ENCODE measurements around the gene TTC34. TPM values are rescaled to one million over a fixed set of nuclear protein-coding genes. Genes with fewer than 3 reads are reported as not detected.
"Not testable (repeated sequence)": the region's sequence is repeated elsewhere in the genome, so short reads cannot be mapped to it uniquely, and the experiment has no call there.

Gene TTC34
- total RNA-seq, 1 donor from 2014 or later: 3.1 TPM

DNA sequence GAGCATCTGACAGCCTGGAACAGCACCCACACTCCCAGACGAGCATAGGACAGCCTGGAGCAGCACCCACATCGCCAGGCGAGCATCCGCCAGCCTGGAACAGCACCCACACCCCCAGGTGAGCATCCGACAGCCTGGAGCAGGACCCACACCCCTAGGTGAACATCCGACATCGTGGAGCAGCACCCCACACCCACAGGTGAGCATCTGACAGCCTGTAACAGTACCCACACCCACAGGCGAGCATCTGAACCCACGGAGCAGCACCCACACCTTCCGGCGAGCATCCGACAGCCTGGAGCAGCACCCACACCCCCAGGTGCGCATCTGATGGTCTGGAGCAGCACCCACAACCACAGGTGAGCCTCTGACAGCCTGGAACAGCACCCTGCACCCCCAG, 44.0 kb downstream of the TTC34 start:
- H3K27ac Mint-ChIP-seq; H3K9me3 Mint-ChIP-seq; DNase-seq (ENCODE audit: extremely low spot score, unreplicated experiment); H3K4me1 Mint-ChIP-seq (ENCODE audit: unreplicated experiment); H3K4me3 Mint-ChIP-seq; H3K36me3 Mint-ChIP-seq; H3K27me3 Mint-ChIP-seq: not testable (repeated sequence)

DNA sequence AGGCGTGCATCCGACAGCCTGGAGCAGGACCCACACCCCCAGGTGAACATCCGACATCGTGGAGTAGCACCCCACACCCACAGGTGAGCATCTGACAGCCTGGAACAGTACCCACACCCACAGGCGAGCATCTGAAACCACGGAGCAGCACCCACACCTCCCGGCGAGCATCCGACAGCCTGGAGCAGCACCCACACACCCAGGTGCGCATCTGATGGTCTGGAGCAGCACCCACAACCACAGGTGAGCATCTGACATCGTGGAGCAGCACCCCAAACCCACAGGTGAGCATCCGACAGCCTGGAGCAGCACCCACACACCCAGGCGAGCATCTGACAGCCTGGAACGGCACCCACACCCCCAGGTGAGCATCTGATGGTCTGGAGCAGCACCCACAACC, 46.1 kb downstream of the TTC34 start:
- not testable (repeated sequence) for DNase-seq (ENCODE audit: extremely low spot score, unreplicated experiment); H3K4me1 Mint-ChIP-seq (ENCODE audit: unreplicated experiment); H3K27me3 Mint-ChIP-seq; H3K4me3 Mint-ChIP-seq; H3K36me3 Mint-ChIP-seq; H3K9me3 Mint-ChIP-seq; H3K27ac Mint-ChIP-seq

DNA sequence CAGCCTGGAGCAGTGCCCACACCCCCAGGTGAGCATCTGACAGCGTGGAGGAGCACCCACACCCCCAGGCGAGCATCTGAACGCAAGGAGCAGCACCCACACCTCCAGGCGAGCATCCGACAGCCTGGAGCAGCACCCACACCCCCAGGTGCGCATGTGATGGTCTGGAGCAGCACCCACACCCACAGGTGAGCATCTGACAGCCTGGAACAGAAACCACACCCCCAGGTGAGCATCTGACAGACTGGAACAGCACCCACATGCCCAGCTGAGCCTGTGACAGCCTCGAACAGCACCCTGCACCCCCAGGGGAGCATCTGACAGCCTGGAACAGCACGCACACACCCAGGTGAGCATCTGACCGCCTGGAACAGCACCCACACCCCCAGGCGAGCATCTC, 46.9 kb downstream of the TTC34 start:
- H3K36me3 Mint-ChIP-seq; H3K9me3 Mint-ChIP-seq; H3K27me3 Mint-ChIP-seq; H3K4me3 Mint-ChIP-seq; DNase-seq (ENCODE audit: extremely low spot score, unreplicated experiment); H3K4me1 Mint-ChIP-seq (ENCODE audit: unreplicated experiment); H3K27ac Mint-ChIP-seq: not testable (repeated sequence)

DNA sequence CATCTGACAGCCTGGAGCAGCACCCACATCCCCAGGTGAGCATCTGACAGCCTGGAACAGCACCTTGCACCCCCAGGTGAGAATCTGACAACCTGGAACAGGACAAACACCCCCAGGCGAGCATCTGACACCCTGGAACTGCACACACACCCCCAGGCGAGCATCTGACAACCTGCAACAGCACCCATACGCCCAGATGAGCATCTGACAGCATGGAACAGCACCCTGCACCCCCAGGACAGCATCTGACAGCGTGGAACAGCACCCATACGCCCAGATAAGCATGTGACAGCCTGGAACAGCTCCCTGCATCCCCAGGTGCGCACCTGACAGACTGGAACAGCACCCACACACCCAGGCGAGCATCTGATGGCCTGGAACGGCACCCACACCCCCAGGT, 49.0 kb downstream of the TTC34 start:
- H3K4me1 Mint-ChIP-seq (ENCODE audit: unreplicated experiment); H3K4me3 Mint-ChIP-seq; H3K27me3 Mint-ChIP-seq; H3K36me3 Mint-ChIP-seq; H3K9me3 Mint-ChIP-seq; H3K27ac Mint-ChIP-seq; DNase-seq (ENCODE audit: extremely low spot score, unreplicated experiment): not testable (repeated sequence)

DNA sequence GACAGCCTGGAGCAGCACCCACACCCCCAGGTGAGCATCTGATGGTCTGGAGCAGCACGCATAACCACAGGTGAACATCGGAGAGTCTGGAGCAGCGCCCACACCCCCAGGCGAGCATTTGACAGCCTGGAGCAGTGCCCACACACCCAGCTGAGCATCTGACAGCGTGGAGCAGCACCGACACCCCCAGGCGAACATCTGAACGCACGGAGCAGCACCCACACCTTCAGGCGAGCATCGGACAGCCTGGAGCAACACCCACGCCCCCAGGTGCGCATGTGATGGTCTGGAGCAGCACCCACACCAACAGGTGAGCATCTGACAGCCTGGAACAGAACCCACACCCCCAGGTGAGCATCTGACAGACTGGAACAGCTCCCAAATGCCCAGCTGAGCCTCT, 49.6 kb downstream of the TTC34 start:
- not testable (repeated sequence) for H3K4me3 Mint-ChIP-seq; H3K27me3 Mint-ChIP-seq; H3K9me3 Mint-ChIP-seq; DNase-seq (ENCODE audit: extremely low spot score, unreplicated experiment); H3K27ac Mint-ChIP-seq; H3K36me3 Mint-ChIP-seq; H3K4me1 Mint-ChIP-seq (ENCODE audit: unreplicated experiment)

DNA sequence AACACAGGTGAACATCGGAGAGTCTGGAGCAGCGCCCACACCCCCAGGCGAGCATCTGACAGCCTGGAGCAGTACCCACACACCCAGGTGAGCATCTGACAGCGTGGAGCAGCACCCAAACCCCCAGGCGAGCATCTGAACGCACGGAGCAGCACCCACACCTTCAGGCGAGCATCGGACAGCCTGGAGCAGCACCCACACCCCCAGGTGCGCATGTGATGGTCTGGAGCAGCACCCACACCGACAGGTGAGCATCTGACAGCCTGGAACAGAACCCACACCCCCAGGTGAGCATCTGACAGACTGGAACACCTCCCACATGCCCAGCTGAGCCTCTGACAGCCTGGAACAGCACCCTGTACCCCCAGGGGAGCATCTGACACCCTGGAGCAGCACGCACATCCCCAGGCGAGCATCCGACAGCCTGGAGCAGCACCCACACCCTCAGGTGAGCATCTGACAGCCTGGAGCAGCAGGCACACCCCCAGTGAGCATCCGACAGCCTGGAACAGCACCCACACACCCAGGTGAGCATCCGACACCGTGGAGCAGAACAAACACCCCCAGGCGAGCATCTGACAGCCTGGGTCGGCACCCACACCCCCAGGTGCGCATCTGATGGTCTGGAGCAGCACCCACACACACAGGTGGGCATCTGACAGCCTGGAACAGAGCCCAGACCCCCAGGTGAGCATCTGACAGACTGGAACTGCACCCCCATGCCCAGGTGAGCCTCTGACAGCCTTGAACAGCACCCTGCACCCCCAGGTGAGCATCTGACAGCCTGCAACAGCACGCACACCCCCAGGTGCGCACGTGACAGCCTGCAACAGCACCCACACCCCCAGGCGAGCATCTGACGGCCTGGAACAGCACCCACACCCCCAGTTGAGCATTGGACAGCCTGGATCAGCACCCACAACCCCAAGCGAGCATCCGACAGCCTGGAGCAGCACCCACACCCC, 50.4 kb downstream of the TTC34 start:
- not testable (repeated sequence) for DNase-seq (ENCODE audit: extremely low spot score, unreplicated experiment); H3K27me3 Mint-ChIP-seq; H3K9me3 Mint-ChIP-seq; H3K4me1 Mint-ChIP-seq (ENCODE audit: unreplicated experiment); H3K36me3 Mint-ChIP-seq; H3K27ac Mint-ChIP-seq; H3K4me3 Mint-ChIP-seq

DNA sequence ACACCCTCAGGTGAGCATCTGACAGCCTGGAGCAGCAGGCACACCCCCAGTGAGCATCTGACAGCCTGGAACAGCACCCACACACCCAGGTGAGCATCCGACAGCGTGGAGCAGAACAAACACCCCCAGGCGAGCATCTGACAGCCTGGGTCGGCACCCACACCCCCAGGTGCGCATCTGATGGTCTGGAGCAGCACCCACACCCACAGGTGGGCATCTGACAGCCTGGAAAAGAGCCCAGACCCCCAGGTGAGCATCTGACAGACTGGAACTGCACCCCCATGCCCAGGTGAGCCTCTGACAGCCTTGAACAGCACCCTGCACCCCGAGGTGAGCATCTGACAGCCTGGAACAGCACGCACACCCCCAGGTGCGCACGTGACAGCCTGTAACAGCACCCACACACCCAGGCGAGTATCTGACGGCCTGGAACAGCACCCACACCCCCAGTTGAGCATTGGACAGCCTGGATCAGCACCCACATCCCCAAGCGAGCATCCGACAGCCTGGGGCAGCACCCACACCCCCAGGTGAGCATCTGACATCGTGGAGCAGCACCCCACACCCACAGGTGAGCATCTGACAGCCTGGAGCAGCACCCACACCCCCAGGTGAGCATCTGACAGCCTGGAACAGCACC, 51.3 kb downstream of the TTC34 start:
- H3K4me1 Mint-ChIP-seq (ENCODE audit: unreplicated experiment); H3K36me3 Mint-ChIP-seq; H3K4me3 Mint-ChIP-seq; H3K9me3 Mint-ChIP-seq; H3K27ac Mint-ChIP-seq; DNase-seq (ENCODE audit: extremely low spot score, unreplicated experiment); H3K27me3 Mint-ChIP-seq: not testable (repeated sequence)

DNA sequence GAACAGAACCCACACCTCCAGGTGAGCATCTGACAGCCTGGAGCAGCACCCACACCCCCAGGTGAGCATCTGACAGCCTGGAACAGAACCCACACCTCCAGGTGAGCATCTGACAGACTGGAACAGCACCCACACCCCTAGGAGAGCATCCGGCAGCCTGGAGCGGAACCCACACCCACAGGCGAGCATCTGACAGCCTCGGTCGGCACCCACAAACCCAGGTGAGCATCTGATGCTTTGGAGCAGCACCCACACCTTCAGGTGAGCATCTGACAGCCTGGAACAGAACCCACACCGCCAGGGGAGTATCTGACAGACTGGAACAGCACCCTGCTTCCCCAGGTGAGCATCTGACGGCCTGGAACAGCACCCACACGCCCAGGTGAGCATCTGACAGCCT, 52.9 kb downstream of the TTC34 start:
- not testable (repeated sequence) for H3K4me3 Mint-ChIP-seq; DNase-seq (ENCODE audit: extremely low spot score, unreplicated experiment)

DNA sequence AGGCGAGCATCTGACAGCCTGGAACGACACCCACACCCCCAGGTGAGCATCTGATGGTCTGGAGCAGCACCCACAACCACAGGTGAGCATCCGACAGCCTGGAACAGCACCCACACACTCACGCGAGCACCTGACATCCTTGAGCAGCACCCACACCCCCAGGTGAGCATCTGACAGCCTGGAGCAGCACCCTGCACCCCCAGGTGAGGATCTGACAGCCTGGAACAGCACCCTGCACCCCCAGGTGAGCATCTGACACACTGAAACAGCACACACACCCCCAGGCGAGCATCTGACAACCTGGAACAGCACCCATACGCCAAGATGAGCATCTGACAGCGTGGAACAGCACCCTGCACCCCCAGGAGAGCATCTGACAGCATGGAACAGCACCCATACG, 106.7 kb downstream of the TTC34 start:
- H3K9me3 Mint-ChIP-seq; H3K4me1 Mint-ChIP-seq (ENCODE audit: unreplicated experiment); H3K27ac Mint-ChIP-seq; H3K36me3 Mint-ChIP-seq; H3K27me3 Mint-ChIP-seq; H3K4me3 Mint-ChIP-seq: not testable (repeated sequence)
- DNase-seq (ENCODE audit: extremely low spot score, unreplicated experiment): peak; percentile 51

More for the DNA sequence above, 52.9 kb downstream of the TTC34 start:
- not testable (repeated sequence) for H3K27me3 Mint-ChIP-seq; H3K4me1 Mint-ChIP-seq (ENCODE audit: unreplicated experiment); H3K9me3 Mint-ChIP-seq; H3K36me3 Mint-ChIP-seq; H3K27ac Mint-ChIP-seq

DNA sequence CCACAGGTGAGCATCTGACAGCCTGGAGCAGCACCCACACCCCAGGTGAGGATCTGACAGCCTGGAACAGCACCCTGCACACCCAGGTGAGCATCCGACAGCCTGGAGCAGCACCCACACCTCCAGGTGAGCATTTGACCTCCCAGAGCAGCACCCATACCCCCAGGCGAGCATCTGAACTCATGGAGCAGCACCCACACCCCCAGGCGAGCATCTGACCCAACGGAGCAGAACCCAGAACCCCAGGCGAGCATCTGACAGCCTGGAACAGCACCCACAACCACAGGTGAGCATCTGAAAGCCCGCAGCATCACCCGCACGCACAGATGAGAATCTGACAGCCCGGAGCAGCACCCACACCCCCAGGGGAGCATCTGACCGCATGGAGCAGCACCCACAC, 111.3 kb downstream of the TTC34 start:
- H3K27me3 Mint-ChIP-seq; H3K4me3 Mint-ChIP-seq; H3K36me3 Mint-ChIP-seq; H3K27ac Mint-ChIP-seq; H3K9me3 Mint-ChIP-seq; H3K4me1 Mint-ChIP-seq (ENCODE audit: unreplicated experiment): not testable (repeated sequence)
- peak; percentile 42 for DNase-seq (ENCODE audit: extremely low spot score, unreplicated experiment)

DNA sequence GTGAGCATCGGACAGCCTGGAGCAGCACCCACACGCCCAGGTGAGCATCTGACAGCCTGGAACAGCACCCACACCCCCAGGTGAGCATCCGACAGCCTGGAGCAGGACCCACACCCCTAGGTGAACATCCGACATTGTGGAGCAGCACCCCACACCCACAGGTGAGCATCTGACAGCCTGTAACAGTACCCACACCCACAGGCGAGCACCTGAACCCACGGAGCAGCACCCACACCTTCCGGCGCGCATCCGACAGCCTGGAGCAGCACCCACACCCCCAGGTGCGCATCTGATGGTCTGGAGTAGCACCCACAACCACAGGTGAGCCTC, 113.2 kb downstream of the TTC34 start:
- H3K4me1 Mint-ChIP-seq (ENCODE audit: unreplicated experiment); H3K27me3 Mint-ChIP-seq; H3K4me3 Mint-ChIP-seq; H3K27ac Mint-ChIP-seq; H3K9me3 Mint-ChIP-seq; H3K36me3 Mint-ChIP-seq: not testable (repeated sequence)
- peak; percentile 69 for DNase-seq (ENCODE audit: extremely low spot score, unreplicated experiment)

DNA sequence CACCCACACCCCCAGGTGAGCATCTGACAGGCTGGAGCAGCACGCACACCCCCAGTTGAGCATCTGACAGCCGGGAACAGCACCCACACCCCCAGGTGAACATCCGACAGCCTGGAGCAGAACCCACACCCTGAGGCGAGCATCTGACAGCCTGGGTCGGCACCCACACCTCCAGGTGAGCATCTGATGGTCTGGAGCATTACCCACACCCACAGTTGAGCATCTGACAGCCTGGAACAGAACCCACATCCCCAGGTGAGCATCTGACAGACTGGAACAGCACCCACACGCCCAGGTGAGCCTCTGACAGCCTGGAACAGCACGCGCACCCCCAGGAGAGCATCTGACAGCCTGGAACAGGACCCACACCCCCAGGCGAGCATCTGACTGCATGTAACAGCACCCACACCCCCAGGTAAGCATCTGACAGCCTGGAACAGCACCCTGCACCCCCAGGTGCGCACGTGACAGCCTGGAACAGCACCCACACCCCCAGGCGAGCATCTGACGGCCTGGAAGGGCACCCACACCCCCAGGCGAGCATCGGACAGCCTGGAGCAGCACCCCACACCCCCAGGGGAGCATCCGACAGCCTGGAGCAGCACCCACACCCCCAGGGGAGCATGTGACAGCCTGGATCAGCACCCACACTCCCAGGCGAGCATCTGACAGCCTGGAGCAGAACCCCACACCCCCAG, 113.7 kb downstream of the TTC34 start:
- H3K27me3 Mint-ChIP-seq; H3K9me3 Mint-ChIP-seq; H3K27ac Mint-ChIP-seq; H3K4me1 Mint-ChIP-seq (ENCODE audit: unreplicated experiment); H3K4me3 Mint-ChIP-seq; H3K36me3 Mint-ChIP-seq: not testable (repeated sequence)
- DNase-seq (ENCODE audit: extremely low spot score, unreplicated experiment): peak; percentile 78

DNA sequence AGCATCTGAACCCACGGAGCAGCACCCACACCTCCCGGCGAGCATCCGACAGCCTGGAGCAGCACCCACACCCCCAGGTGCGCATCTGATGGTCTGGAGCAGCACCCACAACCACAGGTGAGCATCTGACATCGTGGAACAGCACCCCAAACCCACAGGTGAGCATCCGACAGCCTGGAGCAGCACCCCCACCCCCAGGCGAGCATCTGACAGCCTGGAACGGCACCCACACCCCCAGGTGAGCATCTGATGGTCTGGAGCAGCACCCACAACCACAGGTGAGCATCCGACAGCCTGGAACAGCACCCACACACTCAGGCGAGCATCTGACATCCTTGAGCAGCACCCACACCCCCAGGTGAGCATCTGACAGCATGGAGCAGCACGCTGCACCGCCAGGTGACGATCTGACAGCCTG, 114.3 kb downstream of the TTC34 start:
- H3K27ac Mint-ChIP-seq; H3K9me3 Mint-ChIP-seq; H3K4me1 Mint-ChIP-seq (ENCODE audit: unreplicated experiment); H3K4me3 Mint-ChIP-seq; H3K36me3 Mint-ChIP-seq; H3K27me3 Mint-ChIP-seq: not testable (repeated sequence)
- DNase-seq (ENCODE audit: extremely low spot score, unreplicated experiment): peak; percentile 63

Measured in type B pancreatic cell (in vitro differentiated cells).